ENCODE results near the gene VDR. TPM values are rescaled to one million over a fixed set of nuclear protein-coding genes. Genes with fewer than 3 reads are reported as not detected.

Gene VDR
- polyA plus RNA-seq, 3 donors: 6.0 to 14.8 (median 12.8) TPM

GRCh38 chr12:47793015-47793681 lies 111.6 kb downstream of the VDR start:
- peaks cover 81 to 96% of the 10 kb centered on the region in 2 donors for H3K36me3 Mint-ChIP-seq
- no peak overlapping the region for H3K4me2 ChIP-seq (replicated peaks; ENCODE audit: extremely low read depth, low read length, poor library complexity, severe bottlenecking)
- intact Hi-C loops (cut with micrococcal nuclease): no loop called here
- no peak overlapping the region for H3K27ac ChIP-seq (ENCODE audit: low read depth in 1 of 2, low read length in 2 of 2)
- H3K79me2 ChIP-seq (ENCODE audit: insufficient read depth, low read length): no peaks in the 10 kb centered on the region
- peaks cover 0 to 4% (median 0%) of the 10 kb centered on the region in 3 donors for H3K27me3 Mint-ChIP-seq (ENCODE audit: low read depth in 3 of 3)
- WGBS (ENCODE audit: insufficient coverage): 99% methylated on average over 12 of the region's 15 CpGs
- H3K9me3 ChIP-seq (replicated peaks in 1 of 2; ENCODE audit: control insufficient read depth in 1 of 2, insufficient read depth in 1 of 2, low read length in 2 of 2): no peaks in the 10 kb centered on the region
- no peak for TF ChIP-seq CTCF (IDR thresholded peaks at IDR 0.05)
- H3K9me3 Mint-ChIP-seq: peaks cover 0 to 2% (median 0%) of the 10 kb centered on the region in 7 donors
- no peaks in the 10 kb centered on the region for H3K4me1 ChIP-seq (ENCODE audit: control insufficient read depth in 1 of 2, insufficient read depth in 2 of 2, low read length in 2 of 2)
- H4K20me1 ChIP-seq (ENCODE audit: insufficient read depth, low read length): peaks cover 42% of the 10 kb centered on the region
- no peak overlapping the region for H3K4me3 ChIP-seq (replicated peaks in 1 of 3; ENCODE audit: low read depth in 2 of 3, low read length in 3 of 3)
- H3K36me3 ChIP-seq (replicated peaks in 1 of 2; ENCODE audit: control insufficient read depth in 1 of 2, insufficient read depth in 2 of 2, low read length in 2 of 2): peaks cover 95 to 100% of the 10 kb centered on the region in 2 donors
- H3K27me3 ChIP-seq (ENCODE audit: control insufficient read depth in 2 of 2, insufficient read depth in 2 of 2, low read length in 2 of 2): no peaks in the 10 kb centered on the region
- no peak for DNase-seq
- no peak overlapping the region for H3K9ac ChIP-seq (ENCODE audit: insufficient read depth, low read length, poor library complexity, severe bottlenecking)
- H3K27ac Mint-ChIP-seq: peak overlapping the region in 1 of 7 donors; percentile 30
- H3K4me1 Mint-ChIP-seq: no peaks in the 10 kb centered on the region
- no peak overlapping the region for H2AFZ ChIP-seq (ENCODE audit: insufficient read depth, low read depth, low read length, poor library complexity, severe bottlenecking)
- no peak overlapping the region for H3K4me3 Mint-ChIP-seq

GRCh38 chr12:47791874-47792273 lies 112.9 kb downstream of the VDR start:
- WGBS (ENCODE audit: insufficient coverage): 97% methylated on average over 14 of the region's 16 CpGs
- Mint-ChIP-seq H3K27me3 (ENCODE audit: low read depth in 3 of 3) (peaks cover 0 to 5% (median 0%) of the 10 kb centered on the region in 3 donors), H3K4me1 (no peaks in the 10 kb centered on the region), H3K9me3 (no peaks in the 10 kb centered on the region), H3K36me3 (peaks cover 82 to 96% of the 10 kb centered on the region in 2 donors), H3K4me3 (no peak overlapping the region), H3K27ac (peak overlapping the region in 1 of 7 donors; percentile 33)
- Histone ChIP-seq H3K27ac (ENCODE audit: low read depth in 1 of 2, low read length in 2 of 2) (no peak overlapping the region), H3K4me3 (replicated peaks in 1 of 3; ENCODE audit: low read depth in 2 of 3, low read length in 3 of 3) (no peak overlapping the region), H3K4me1 (ENCODE audit: control insufficient read depth in 1 of 2, insufficient read depth in 2 of 2, low read length in 2 of 2) (no peaks in the 10 kb centered on the region), H3K27me3 (ENCODE audit: control insufficient read depth in 2 of 2, insufficient read depth in 2 of 2, low read length in 2 of 2) (no peaks in the 10 kb centered on the region), H3K36me3 (replicated peaks in 1 of 2; ENCODE audit: control insufficient read depth in 1 of 2, insufficient read depth in 2 of 2, low read length in 2 of 2) (peaks cover 97 to 100% of the 10 kb centered on the region in 2 donors), H3K79me2 (ENCODE audit: insufficient read depth, low read length) (no peaks in the 10 kb centered on the region), H3K9ac (ENCODE audit: insufficient read depth, low read length, poor library complexity, severe bottlenecking) (no peak overlapping the region), H2AFZ (ENCODE audit: insufficient read depth, low read depth, low read length, poor library complexity, severe bottlenecking) (no peak overlapping the region), H3K4me2 (replicated peaks; ENCODE audit: extremely low read depth, low read length, poor library complexity, severe bottlenecking) (no peak overlapping the region), H3K9me3 (replicated peaks in 1 of 2; ENCODE audit: control insufficient read depth in 1 of 2, insufficient read depth in 1 of 2, low read length in 2 of 2) (no peaks in the 10 kb centered on the region), H4K20me1 (ENCODE audit: insufficient read depth, low read length) (peaks cover 39% of the 10 kb centered on the region)
- TF ChIP-seq CTCF (IDR thresholded peaks at IDR 0.05): no peak
- no peak for DNase-seq
- intact Hi-C loops (cut with micrococcal nuclease): no loop called here

Other genes with a start within 250 kb of the VDR start
- 10 to 100 TPM in 2 of 3 donors, 1 to 10 TPM in 1; 9.6 to 20.6 (median 19.0) TPM for gene RPAP3, start 199.0 kb downstream of the VDR start, polyA plus RNA-seq
- under 1 TPM in 2 of 3 donors, not detected in 1; 0.17 to 0.40 TPM for gene ENDOU, start 179.5 kb downstream of the VDR start, polyA plus RNA-seq
- 1 to 10 TPM in 1 of 3 donors, under 1 TPM in 2; 0.08 to 2.5 (median 0.60) TPM for gene RAPGEF3, start 146.1 kb downstream of the VDR start, polyA plus RNA-seq
- gene SLC48A1, start 131.8 kb downstream of the VDR start, polyA plus RNA-seq: 10 to 100 TPM in 2 of 3 donors, 1 to 10 TPM in 1; 9.4 to 19.6 (median 15.8) TPM
- gene HDAC7, start 85.1 kb downstream of the VDR start, polyA plus RNA-seq: 10 to 100 TPM in 1 of 3 donors, 1 to 10 TPM in 2; 5.9 to 79.2 (median 8.4) TPM
- 1 to 10 TPM; 8.7 to 9.7 (median 9.0) TPM for gene TMEM106C, start 58.6 kb upstream of the VDR start, polyA plus RNA-seq
- gene COL2A1, start 99.5 kb upstream of the VDR start, polyA plus RNA-seq: not detected
- gene SENP1, start 201.1 kb upstream of the VDR start, polyA plus RNA-seq: 1 to 10 TPM; 5.2 to 8.0 (median 6.0) TPM
- gene PFKM, start 214.4 kb upstream of the VDR start, polyA plus RNA-seq: 1 to 10 TPM; 2.8 to 8.4 (median 3.0) TPM